Osteoblast (primary cell): ENCODE results near the gene SLC44A4. TPM values are rescaled to one million over a fixed set of nuclear protein-coding genes. Genes with fewer than 3 reads are reported as not detected.

Experiments
- DNase-seq: peaks from one replicate; pipeline ENCODE4 v3.0.0; 2011; ENCODE audit warnings: low spot score, mixed read lengths; ENCODE audit not compliant: insufficient read length; ENCODE audit errors: missing footprints
- H2AFZ ChIP-seq: 2 replicates; pipeline ENCODE4 v1.6.0; 2011; ENCODE audit warnings: mild to moderate bottlenecking, low read length
- H3K27ac ChIP-seq: 2 replicates; pipeline ENCODE4 v1.5.1; 2011; ENCODE audit warnings: mild to moderate bottlenecking, low read depth, low read length, moderate library complexity
- H3K27me3 ChIP-seq: 2 replicates; pipeline ENCODE4 v1.6.0; 2012; ENCODE audit warnings: mild to moderate bottlenecking, control low read depth, inconsistent platforms, low read length, moderate library complexity; ENCODE audit not compliant: insufficient read depth
- H3K36me3 ChIP-seq: 2 replicates; pipeline ENCODE4 v1.5.1; 2011; ENCODE audit warnings: mild to moderate bottlenecking, low read length, control low read depth, moderate library complexity; ENCODE audit not compliant: insufficient read depth
- H3K4me1 ChIP-seq: 2 replicates; pipeline ENCODE4 v1.5.1; 2011; ENCODE audit warnings: mild to moderate bottlenecking, low read length, control low read depth, moderate library complexity; ENCODE audit not compliant: insufficient read depth
- H3K4me2 ChIP-seq: 2 replicates; pipeline ENCODE4 v1.6.0; 2011; ENCODE audit warnings: mild to moderate bottlenecking, low read length; ENCODE audit not compliant: insufficient read depth
- H3K4me3 ChIP-seq: fragments of 200-600 bp; sonication (generic); 3 replicates; pipeline ENCODE4 v1.5.1; 2012; ENCODE audit warnings: mild to moderate bottlenecking, low read length, inconsistent platforms; ENCODE audit not compliant: insufficient read depth
- H3K79me2 ChIP-seq: 2 replicates; pipeline ENCODE4 v1.6.0; 2012; ENCODE audit warnings: mild to moderate bottlenecking, low read length, control low read depth, inconsistent platforms; ENCODE audit not compliant: insufficient read depth
- H3K9me3 ChIP-seq: 2 replicates; pipeline ENCODE4 v1.5.1; 2011; ENCODE audit warnings: low read depth, low read length, control low read depth
- H4K20me1 ChIP-seq: 2 replicates; pipeline ENCODE4 v1.6.0; 2012; ENCODE audit warnings: mild to moderate bottlenecking, low read length, control low read depth; ENCODE audit not compliant: insufficient read depth
- total RNA-seq: library from RNA; depleted of rRNA; stranded (reverse); fragments of >200 nt; gene quantifications from 2 replicates; pipeline ENCODE4 v1.2.3, GENCODE V29; 2012
- TF ChIP-seq, protein P1 (sequence below): IDR thresholded peaks from 2 replicates; pipeline ENCODE4 v1.5.1; 2011; ENCODE audit warnings: mild to moderate bottlenecking, low read depth, low read length, moderate library complexity; ENCODE audit errors: extremely low read depth

Gene SLC44A4
- total RNA-seq, 1 donor = not detected

GRCh38 chr6:31892821-31893220 lies 14.0 kb upstream of the SLC44A4 start:
- TF ChIP-seq, protein P1, sequence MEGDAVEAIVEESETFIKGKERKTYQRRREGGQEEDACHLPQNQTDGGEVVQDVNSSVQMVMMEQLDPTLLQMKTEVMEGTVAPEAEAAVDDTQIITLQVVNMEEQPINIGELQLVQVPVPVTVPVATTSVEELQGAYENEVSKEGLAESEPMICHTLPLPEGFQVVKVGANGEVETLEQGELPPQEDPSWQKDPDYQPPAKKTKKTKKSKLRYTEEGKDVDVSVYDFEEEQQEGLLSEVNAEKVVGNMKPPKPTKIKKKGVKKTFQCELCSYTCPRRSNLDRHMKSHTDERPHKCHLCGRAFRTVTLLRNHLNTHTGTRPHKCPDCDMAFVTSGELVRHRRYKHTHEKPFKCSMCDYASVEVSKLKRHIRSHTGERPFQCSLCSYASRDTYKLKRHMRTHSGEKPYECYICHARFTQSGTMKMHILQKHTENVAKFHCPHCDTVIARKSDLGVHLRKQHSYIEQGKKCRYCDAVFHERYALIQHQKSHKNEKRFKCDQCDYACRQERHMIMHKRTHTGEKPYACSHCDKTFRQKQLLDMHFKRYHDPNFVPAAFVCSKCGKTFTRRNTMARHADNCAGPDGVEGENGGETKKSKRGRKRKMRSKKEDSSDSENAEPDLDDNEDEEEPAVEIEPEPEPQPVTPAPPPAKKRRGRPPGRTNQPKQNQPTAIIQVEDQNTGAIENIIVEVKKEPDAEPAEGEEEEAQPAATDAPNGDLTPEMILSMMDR = no peak
- H3K36me3 ChIP-seq = peaks cover 56% of the 10 kb centered on the region

GRCh38 chr6:31889331-31889972 lies 10.7 kb upstream of the SLC44A4 start:
- TF ChIP-seq, protein P1 = no peak

More at GRCh38 chr6:31892821-31893220, 14.0 kb upstream of the SLC44A4 start:
- Histone ChIP-seq H3K27ac (no peak overlapping the region), H3K4me1 (no peaks in the 10 kb centered on the region), H3K4me2 (no peak overlapping the region), H2AFZ (no peak overlapping the region), H3K27me3 (no peaks in the 10 kb centered on the region), H3K9me3 (no peaks in the 10 kb centered on the region), H3K4me3 (no peak overlapping the region), H4K20me1 (no peaks in the 10 kb centered on the region), H3K79me2 (peaks cover 4% of the 10 kb centered on the region)
- peak; percentile 61 for DNase-seq

GRCh38 chr6:31888276-31889258 lies 9.8 kb upstream of the SLC44A4 start:
- Histone ChIP-seq H3K27ac (no peak overlapping the region), H3K79me2 (no peaks in the 10 kb centered on the region), H3K36me3 (peaks cover 70% of the 10 kb centered on the region), H4K20me1 (no peaks in the 10 kb centered on the region), H3K4me3 (no peak overlapping the region), H3K4me1 (no peaks in the 10 kb centered on the region), H3K9me3 (no peaks in the 10 kb centered on the region), H2AFZ (no peak overlapping the region), H3K4me2 (no peak overlapping the region), H3K27me3 (no peaks in the 10 kb centered on the region)
- TF ChIP-seq, protein P1 = peak; percentile 70
- DNase-seq = peak; percentile 92

More at GRCh38 chr6:31889331-31889972, 10.7 kb upstream of the SLC44A4 start:
- Histone ChIP-seq H3K9me3 (no peaks in the 10 kb centered on the region), H3K79me2 (no peaks in the 10 kb centered on the region), H4K20me1 (no peaks in the 10 kb centered on the region), H3K27me3 (no peaks in the 10 kb centered on the region), H3K36me3 (peaks cover 73% of the 10 kb centered on the region), H3K4me2 (no peak overlapping the region), H3K27ac (no peak overlapping the region), H3K4me3 (no peak overlapping the region), H3K4me1 (no peaks in the 10 kb centered on the region), H2AFZ (no peak overlapping the region)
- no peak for DNase-seq
